Colonic mucosa (tissue), 4 donors: ENCODE results near the gene SLC25A42. TPM values are rescaled to one million over a fixed set of nuclear protein-coding genes. Genes with fewer than 3 reads are reported as not detected.

Source experiments
- DNase-seq: peaks from one replicate; pipeline ENCODE4 v3.0.0-alpha.2; 2020
- H3K27ac ChIP-seq: fragments of 200-600 bp; one replicate; pipeline ENCODE4 v1.8.0; 2021
- H3K27me3 ChIP-seq: fragments of 200-600 bp; one replicate; pipeline ENCODE4 v1.8.0; 2021
- H3K36me3 ChIP-seq: fragments of 200-600 bp; one replicate; pipeline ENCODE4 v1.8.0; 2021
- H3K4me1 ChIP-seq: fragments of 200-600 bp; one replicate; pipeline ENCODE4 v1.8.0; 2021; ENCODE audit warnings: mild to moderate bottlenecking
- H3K4me3 ChIP-seq: fragments of 200-600 bp; one replicate; pipeline ENCODE4 v1.8.0; 2021
- H3K9ac ChIP-seq, 2 donors: one replicate each; pipeline ENCODE4 v1.7.0; 2013; ENCODE audit warnings: control low read depth in 2 of 2, low read depth in 2 of 2, low read length in 2 of 2
- H3K9me3 ChIP-seq: fragments of 200-600 bp; one replicate; pipeline ENCODE4 v1.8.0; 2021
- intact Hi-C: fragments of 100-400 bp; cut with DNase I; formaldehyde crosslinking; loops from one replicate; pipeline ENCODE4 v1.14.1; 2022
- total RNA-seq, 2 donors: library from RNA; stranded (reverse); fragmentation: NEBNext Ultra II Directional in 1 of 2; extraction: Animal tissue kit (Norgen Biotek cat#: 25700) in 1 of 2; gene quantifications; one replicate each; pipeline ENCODE4 v1.2.1, GENCODE V29; 2021
- TF ChIP-seq, protein P1 (sequence below): fragments of 200-600 bp; IDR thresholded peaks from one replicate; pipeline ENCODE4 v1.8.0; 2022; ENCODE audit warnings: antibody characterized with exemption, mild to moderate bottlenecking
- donor health status: healthy.
- donor health status: DM: no; HTN: no; CAD: no.
- donor health status: DM: no; HTN: no; CAD: no.

SLC25A42 gene
- total RNA-seq, 2 donors from 2014 or later = 3.7 to 7.9 TPM

DNA sequence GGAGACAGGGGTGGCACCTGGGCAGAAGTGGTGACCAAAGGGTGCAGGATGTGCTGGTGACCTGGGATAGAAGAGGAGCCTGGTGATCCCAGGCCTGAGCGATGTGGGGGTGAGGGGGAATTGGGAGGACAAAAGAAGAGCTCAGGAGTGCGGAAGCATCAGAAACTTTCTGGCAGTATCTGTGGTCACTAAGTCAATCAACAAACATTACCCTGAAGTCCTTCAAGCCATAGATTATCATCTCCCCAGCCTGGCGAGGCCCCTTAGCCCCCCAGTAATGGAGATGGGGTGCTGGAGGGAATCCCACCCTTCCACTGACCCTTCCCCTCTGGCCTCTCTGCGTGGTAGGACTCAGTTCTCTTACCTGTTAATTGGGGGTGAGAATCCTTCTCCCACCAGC lies 95.7 kb downstream of the SLC25A42 start:
- Histone ChIP-seq H3K9ac (no peak overlapping the region), H3K4me3 (no peak overlapping the region), H3K27ac (no peak overlapping the region), H3K36me3 (no peaks in the 10 kb centered on the region), H3K4me1 (no peaks in the 10 kb centered on the region), H3K9me3 (no peaks in the 10 kb centered on the region), H3K27me3 (no peaks in the 10 kb centered on the region)
- TF ChIP-seq, protein P1, sequence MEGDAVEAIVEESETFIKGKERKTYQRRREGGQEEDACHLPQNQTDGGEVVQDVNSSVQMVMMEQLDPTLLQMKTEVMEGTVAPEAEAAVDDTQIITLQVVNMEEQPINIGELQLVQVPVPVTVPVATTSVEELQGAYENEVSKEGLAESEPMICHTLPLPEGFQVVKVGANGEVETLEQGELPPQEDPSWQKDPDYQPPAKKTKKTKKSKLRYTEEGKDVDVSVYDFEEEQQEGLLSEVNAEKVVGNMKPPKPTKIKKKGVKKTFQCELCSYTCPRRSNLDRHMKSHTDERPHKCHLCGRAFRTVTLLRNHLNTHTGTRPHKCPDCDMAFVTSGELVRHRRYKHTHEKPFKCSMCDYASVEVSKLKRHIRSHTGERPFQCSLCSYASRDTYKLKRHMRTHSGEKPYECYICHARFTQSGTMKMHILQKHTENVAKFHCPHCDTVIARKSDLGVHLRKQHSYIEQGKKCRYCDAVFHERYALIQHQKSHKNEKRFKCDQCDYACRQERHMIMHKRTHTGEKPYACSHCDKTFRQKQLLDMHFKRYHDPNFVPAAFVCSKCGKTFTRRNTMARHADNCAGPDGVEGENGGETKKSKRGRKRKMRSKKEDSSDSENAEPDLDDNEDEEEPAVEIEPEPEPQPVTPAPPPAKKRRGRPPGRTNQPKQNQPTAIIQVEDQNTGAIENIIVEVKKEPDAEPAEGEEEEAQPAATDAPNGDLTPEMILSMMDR = no peak
- intact Hi-C loops = no loop called here
- DNase-seq = no peak

- Histone ChIP-seq H3K27ac (no peak overlapping the region), H3K27me3 (no peaks in the 10 kb centered on the region), H3K9ac (no peak overlapping the region), H3K9me3 (no peaks in the 10 kb centered on the region), H3K4me3 (no peak overlapping the region), H3K36me3 (no peaks in the 10 kb centered on the region), H3K4me1 (no peaks in the 10 kb centered on the region)
- DNase-seq = no peak
- intact Hi-C loops = no loop called here
- TF ChIP-seq, protein P1 = no peak
Measured at GRCh38 chr19:19160461-19161035, 96.8 kb downstream of the SLC25A42 start.

DNA sequence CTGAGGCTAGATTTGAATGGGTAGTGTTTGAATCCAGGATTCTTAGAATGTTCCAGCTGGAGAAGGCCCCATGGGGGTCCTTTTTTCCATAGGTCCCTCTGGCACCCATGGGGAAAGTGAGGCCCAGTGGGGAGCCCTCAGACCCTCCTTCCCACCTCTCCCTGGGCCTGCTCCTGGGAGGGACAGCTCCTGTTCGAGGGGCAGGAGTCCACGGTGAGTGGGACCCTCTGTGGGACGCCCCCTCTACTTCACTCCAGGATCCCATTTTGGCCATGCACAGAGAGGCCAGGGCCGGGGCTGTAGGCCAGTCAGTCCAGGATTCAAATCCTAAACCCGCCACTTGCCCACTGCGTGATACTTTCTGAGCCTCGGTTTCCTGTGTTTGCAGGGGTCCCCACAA lies 98.7 kb downstream of the SLC25A42 start:
- intact Hi-C loops = no loop called here
- no peak for DNase-seq
- H3K27ac ChIP-seq = no peak overlapping the region

More for the DNA sequence above, 98.7 kb downstream of the SLC25A42 start:
- H3K36me3 ChIP-seq = no peaks in the 10 kb centered on the region
- no peak overlapping the region for H3K9ac ChIP-seq
- H3K4me3 ChIP-seq = no peak overlapping the region
- TF ChIP-seq, protein P1 = no peak
- H3K4me1 ChIP-seq = no peaks in the 10 kb centered on the region
- H3K9me3 ChIP-seq = no peaks in the 10 kb centered on the region
- H3K27me3 ChIP-seq = no peaks in the 10 kb centered on the region

Other genes starting within 250 kb of the SLC25A42 start
- gene UPF1, start 232.0 kb upstream of the SLC25A42 start, total RNA-seq = 100 to 1,000 TPM in 1 of 2 donors, 10 to 100 TPM in 1; 77.5 to 113 TPM
- gene CERS1, start 167.8 kb upstream of the SLC25A42 start, total RNA-seq = under 1 TPM; 0.15 to 0.58 TPM
- 100 to 1,000 TPM; 218 to 295 TPM for gene COPE, start 144.6 kb upstream of the SLC25A42 start, total RNA-seq
- 10 to 100 TPM; 31.1 to 57.8 TPM for gene DDX49, start 144.3 kb upstream of the SLC25A42 start, total RNA-seq
- gene HOMER3, start 122.8 kb upstream of the SLC25A42 start, total RNA-seq = 1 to 10 TPM; 1.9 to 5.3 TPM
- 10 to 100 TPM; 44.1 to 55.3 TPM for gene SUGP2, start 30.5 kb upstream of the SLC25A42 start, total RNA-seq
- 10 to 100 TPM; 15.0 to 29.4 TPM for gene ARMC6, start 30.4 kb upstream of the SLC25A42 start, total RNA-seq
- gene TMEM161A, start 74.5 kb downstream of the SLC25A42 start, total RNA-seq = 10 to 100 TPM; 17.6 to 33.6 TPM
- 1 to 10 TPM; 1.5 to 3.9 TPM for gene MEF2B, start 106.3 kb downstream of the SLC25A42 start, total RNA-seq
- 10 to 100 TPM; 27.8 to 27.9 TPM for gene BORCS8, start 128.2 kb downstream of the SLC25A42 start, total RNA-seq
- 10 to 100 TPM; 57.4 to 70.0 TPM for gene RFXANK, start 128.3 kb downstream of the SLC25A42 start, total RNA-seq
- gene NR2C2AP, start 139.4 kb downstream of the SLC25A42 start, total RNA-seq = 10 to 100 TPM in 1 of 2 donors, 1 to 10 TPM in 1; 8.1 to 29.5 TPM
- under 1 TPM in 1 of 2 donors, not detected in 1; 0.05 TPM for gene NCAN, start 148.0 kb downstream of the SLC25A42 start, total RNA-seq
- 10 to 100 TPM in 1 of 2 donors, 1 to 10 TPM in 1; 3.3 to 11.7 TPM for gene TM6SF2, start 209.3 kb downstream of the SLC25A42 start, total RNA-seq